Measurements from ENCODE around the gene ZNF385C. TPM values are rescaled to one million over a fixed set of nuclear protein-coding genes. Genes with fewer than 3 reads are reported as not detected.

Gene ZNF385C
- polyA plus RNA-seq, 1 donor (not counting 4 experiments of a cell fraction or from before 2014, with no cell fraction given): 0.09 TPM

GRCh38 chr17:41977991-41978390, 120.3 kb downstream of the ZNF385C start:
- dilution Hi-C loops (cut with MboI; ENCODE audit: extremely low pct_ligation_motif_present, low sequenced_read_pairs): no loop called here
- Histone ChIP-seq H2AFZ (ENCODE audit: control insufficient read depth, low read length) (no peak overlapping the region), H3K4me3 (ENCODE audit: control insufficient read depth in 2 of 3, extremely low read depth in 1 of 3, insufficient read depth in 2 of 3, low read depth in 1 of 3, low read length in 3 of 3) (no peak overlapping the region), H3K4me2 (ENCODE audit: control insufficient read depth, extremely low read depth, insufficient read depth, low read depth, low read length) (no peak overlapping the region), H3K36me3 (ENCODE audit: control insufficient read depth in 2 of 2, extremely low read depth in 1 of 2, insufficient read depth in 2 of 2, low read length in 2 of 2) (peaks cover 47 to 48% of the 10 kb centered on the region in 2 experiments), H3K27me3 (ENCODE audit: control insufficient read depth, extremely low read depth, insufficient read depth, low read length) (no peaks in the 10 kb centered on the region), H3K9me3 (ENCODE audit: control insufficient read depth, low read depth, low read length) (no peaks in the 10 kb centered on the region), H3K27ac (ENCODE audit: control insufficient read depth, insufficient read depth, low read length) (no peak overlapping the region), H3K79me2 (ENCODE audit: control insufficient read depth, insufficient read depth, low read length) (no peaks in the 10 kb centered on the region), H3K9me1 (ENCODE audit: control insufficient read depth, extremely low read depth, insufficient read depth, low read length) (no peaks in the 10 kb centered on the region), H3K4me1 (ENCODE audit: control insufficient read depth, extremely low read depth, insufficient read depth, low read length) (peaks cover 5% of the 10 kb centered on the region), H3K9ac (ENCODE audit: control insufficient read depth, extremely low read depth, insufficient read depth, low read length) (no peak overlapping the region), H4K20me1 (ENCODE audit: control insufficient read depth, extremely low read depth, insufficient read depth, low read length) (no peaks in the 10 kb centered on the region)
- no peak for DNase-seq (ENCODE audit: low read depth, low spot score)
- FAIRE-seq: no peak
- TF ChIP-seq EZH2 (IDR thresholded peaks at IDR 0.05; ENCODE audit: low read length) (no peak), CTCF (optimal IDR thresholded peaks at IDR 0.05 in 1 of 3, IDR thresholded peaks at IDR 0.05 in 1 of 3, conservative IDR thresholded peaks at IDR 0.05 in 1 of 3; ENCODE audit: extremely low read depth in 1 of 3, insufficient read depth in 2 of 3, low read length in 3 of 3) (no peak)

GRCh38 chr17:41976142-41976768, 122.0 kb downstream of the ZNF385C start:
- H4K20me1 ChIP-seq (ENCODE audit: control insufficient read depth, extremely low read depth, insufficient read depth, low read length): no peaks in the 10 kb centered on the region
- no peaks in the 10 kb centered on the region for H3K9me3 ChIP-seq (ENCODE audit: control insufficient read depth, low read depth, low read length)
- no peak for DNase-seq (ENCODE audit: low read depth, low spot score)
- H3K4me1 ChIP-seq (ENCODE audit: control insufficient read depth, extremely low read depth, insufficient read depth, low read length): peaks cover 5% of the 10 kb centered on the region
- no peak for FAIRE-seq
- peaks cover 44 to 48% of the 10 kb centered on the region in 2 experiments for H3K36me3 ChIP-seq (ENCODE audit: control insufficient read depth in 2 of 2, extremely low read depth in 1 of 2, insufficient read depth in 2 of 2, low read length in 2 of 2)
- H3K4me3 ChIP-seq (ENCODE audit: control insufficient read depth in 2 of 3, extremely low read depth in 1 of 3, insufficient read depth in 2 of 3, low read depth in 1 of 3, low read length in 3 of 3): no peak overlapping the region
- H3K79me2 ChIP-seq (ENCODE audit: control insufficient read depth, insufficient read depth, low read length): peaks cover 3% of the 10 kb centered on the region
- H2AFZ ChIP-seq (ENCODE audit: control insufficient read depth, low read length): no peak overlapping the region
- H3K27me3 ChIP-seq (ENCODE audit: control insufficient read depth, extremely low read depth, insufficient read depth, low read length): no peaks in the 10 kb centered on the region
- TF ChIP-seq CTCF (optimal IDR thresholded peaks at IDR 0.05 in 1 of 3, IDR thresholded peaks at IDR 0.05 in 1 of 3, conservative IDR thresholded peaks at IDR 0.05 in 1 of 3; ENCODE audit: extremely low read depth in 1 of 3, insufficient read depth in 2 of 3, low read length in 3 of 3) (no peak), EZH2 (IDR thresholded peaks at IDR 0.05; ENCODE audit: low read length) (no peak)
- dilution Hi-C loops (cut with MboI; ENCODE audit: extremely low pct_ligation_motif_present, low sequenced_read_pairs): no loop called here
- no peaks in the 10 kb centered on the region for H3K9me1 ChIP-seq (ENCODE audit: control insufficient read depth, extremely low read depth, insufficient read depth, low read length)
- H3K27ac ChIP-seq (ENCODE audit: control insufficient read depth, insufficient read depth, low read length): no peak overlapping the region
- no peak overlapping the region for H3K4me2 ChIP-seq (ENCODE audit: control insufficient read depth, extremely low read depth, insufficient read depth, low read depth, low read length)
- H3K9ac ChIP-seq (ENCODE audit: control insufficient read depth, extremely low read depth, insufficient read depth, low read length): no peak overlapping the region

Other genes starting within 250 kb of the ZNF385C start
- gene KLHL11, start 233.1 kb downstream of the ZNF385C start, polyA plus RNA-seq: 4.7 to 6.7 TPM (median 5.2 TPM) in 3 replicates
- gene ACLY, start 179.5 kb downstream of the ZNF385C start, polyA plus RNA-seq: 310 to 444 TPM (median 363 TPM) in 3 replicates
- gene ODAD4, start 167.9 kb downstream of the ZNF385C start, polyA plus RNA-seq: 0.07 to 0.20 TPM (median 0.17 TPM) in 3 replicates
- gene CNP, start 131.7 kb downstream of the ZNF385C start, polyA plus RNA-seq: 32.4 to 37.8 TPM (median 37.2 TPM) in 3 replicates
- 55.3 to 82.5 TPM (median 67.4 TPM) in 3 replicates for gene DNAJC7, start 81.0 kb downstream of the ZNF385C start, polyA plus RNA-seq
- 24.7 to 35.2 TPM (median 26.3 TPM) in 3 replicates for gene NKIRAS2, start 78.4 kb downstream of the ZNF385C start, polyA plus RNA-seq
- gene C17orf113, start 47.9 kb downstream of the ZNF385C start, polyA plus RNA-seq: 0.06 to 0.26 TPM (median 0.12 TPM) in 3 replicates
- gene DHX58, start 14.2 kb upstream of the ZNF385C start, polyA plus RNA-seq: 5.2 to 8.8 TPM (median 6.1 TPM) in 3 replicates
- 26.1 to 42.0 TPM (median 28.2 TPM) in 3 replicates for gene KAT2A, start 22.9 kb upstream of the ZNF385C start, polyA plus RNA-seq
- gene HSPB9, start 24.3 kb upstream of the ZNF385C start, polyA plus RNA-seq: 0.03 TPM in 1 of 3 replicates, not detected in the others
- gene RAB5C, start 56.5 kb upstream of the ZNF385C start, polyA plus RNA-seq: 162 to 205 TPM (median 190 TPM) in 3 replicates
- gene KCNH4, start 82.7 kb upstream of the ZNF385C start, polyA plus RNA-seq: not detected in 3 replicates
- gene HCRT, start 87.0 kb upstream of the ZNF385C start, polyA plus RNA-seq: not detected in 3 replicates
- gene GHDC, start 96.0 kb upstream of the ZNF385C start, polyA plus RNA-seq: 2.7 to 4.7 TPM (median 4.4 TPM) in 3 replicates
- 10.9 to 16.1 TPM (median 12.4 TPM) in 3 replicates for gene STAT5B, start 177.9 kb upstream of the ZNF385C start, polyA plus RNA-seq
- gene STAT5A, start 190.0 kb upstream of the ZNF385C start, polyA plus RNA-seq: 0.28 to 0.53 TPM (median 0.51 TPM) in 3 replicates